ENCODE results near the gene DNASE1L1.

The DNASE1L1 gene

GRCh38 chrX:154369449-154370299, 39.4 kb downstream of the DNASE1L1 start:
- H3K9ac ChIP-seq (ENCODE audit: low read depth, low read length, poor library complexity) = peak overlapping the region; percentile 99
- H3K4me3 ChIP-seq (ENCODE audit: low read length in 2 of 2) = peak overlapping the region; percentile 100
- H2AK5ac ChIP-seq (ENCODE audit: low read depth, low read length) = no peak overlapping the region
- no CpG with 5 or more reads among the region's 13 CpGs for WGBS, 2 donors (ENCODE audit: extremely low coverage in 2 of 2, insufficient read length in 2 of 2, insufficient replicate concordance in 1 of 2)
- peak overlapping the region; percentile 90 for H2BK12ac ChIP-seq (ENCODE audit: low read length)
- H4K8ac ChIP-seq (ENCODE audit: low read depth, low read length) = peak overlapping the region; percentile 86
- H3K36me3 ChIP-seq (replicated peaks in 1 of 2; ENCODE audit: control insufficient read depth in 2 of 2, insufficient read depth in 2 of 2, low read length in 2 of 2) = peaks cover 29 to 49% of the 10 kb centered on the region in 2 donors
- H3K4ac ChIP-seq (ENCODE audit: low read length) = no peak overlapping the region
- H3K23ac ChIP-seq (ENCODE audit: low read depth, low read length, poor library complexity) = no peak overlapping the region
- H3K27me3 ChIP-seq (ENCODE audit: control insufficient read depth in 3 of 3, insufficient read depth in 3 of 3, low read depth in 1 of 3, low read length in 3 of 3) = no peaks in the 10 kb centered on the region
- H3K9me3 ChIP-seq (replicated peaks in 1 of 2; ENCODE audit: control insufficient read depth in 2 of 2, insufficient read depth in 1 of 2, low read depth in 1 of 2, low read length in 2 of 2) = no peaks in the 10 kb centered on the region
- peak overlapping the region; percentile 89 for H3K27ac ChIP-seq (replicated peaks; ENCODE audit: low read length)
- peaks cover 15% of the 10 kb centered on the region for H3K79me1 ChIP-seq (ENCODE audit: low read depth, low read length)
- H3K14ac ChIP-seq (ENCODE audit: low read length) = peak overlapping the region; percentile 71
- peak; percentile 84 for DNase-seq (ENCODE audit: low spot score)
- H2BK120ac ChIP-seq (ENCODE audit: low read depth, low read length) = no peak overlapping the region
- H2BK5ac ChIP-seq (ENCODE audit: low read length) = peak overlapping the region; percentile 93
- H4K91ac ChIP-seq (ENCODE audit: low read depth, low read length, poor library complexity) = no peak overlapping the region
- peak overlapping the region; percentile 66 for H3K4me2 ChIP-seq (ENCODE audit: insufficient read depth, low read length, poor library complexity, severe bottlenecking)
- no peak overlapping the region for H2AFZ ChIP-seq (ENCODE audit: low read length)
- peak overlapping the region; percentile 49 for H2BK15ac ChIP-seq (ENCODE audit: low read length)
- H3K18ac ChIP-seq (ENCODE audit: low read length) = peak overlapping the region; percentile 85
- H3K4me1 ChIP-seq (ENCODE audit: control insufficient read depth in 2 of 2, insufficient read depth in 1 of 2, low read depth in 1 of 2, low read length in 2 of 2) = peaks cover 5 to 15% of the 10 kb centered on the region in 2 donors

DNA sequence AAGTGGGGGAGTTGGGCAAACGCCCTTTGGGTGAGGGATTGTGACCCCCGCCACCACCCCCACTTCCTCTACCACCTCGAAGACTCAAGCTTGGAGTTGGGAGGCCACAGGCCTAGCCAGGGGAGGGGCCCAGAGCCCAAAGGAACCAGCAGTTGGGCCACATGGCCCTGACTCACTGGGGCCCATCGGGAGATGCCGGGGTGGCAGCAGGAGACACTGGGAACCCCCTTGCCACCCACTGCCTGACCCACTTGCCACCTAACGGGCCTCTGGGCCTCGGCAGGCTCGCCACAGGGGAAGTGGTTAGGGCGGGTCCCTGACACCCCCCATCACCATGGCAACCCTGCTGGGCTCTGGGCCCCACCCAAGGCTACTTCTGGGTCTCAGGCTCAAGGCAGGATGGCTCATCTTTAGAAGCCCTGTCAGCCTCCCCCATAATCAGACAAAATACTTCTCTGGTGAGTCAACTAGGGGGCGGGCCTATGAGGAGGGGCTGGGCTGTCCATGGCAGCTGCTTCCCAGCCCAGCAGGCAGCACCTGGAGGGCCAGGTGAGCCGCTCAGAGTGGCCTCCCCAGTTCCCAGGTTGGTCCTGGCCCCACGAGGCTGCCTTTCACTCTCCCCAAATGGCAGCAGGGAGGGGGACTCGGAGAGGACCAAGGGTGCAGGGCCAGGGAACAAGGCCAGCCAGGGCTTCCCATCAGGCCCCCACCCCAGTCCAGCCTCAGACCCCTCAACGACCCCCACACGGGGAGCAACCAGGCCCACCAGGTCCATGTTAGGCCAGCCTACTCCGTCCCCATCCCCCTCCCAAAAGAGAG, 40.2 kb downstream of the DNASE1L1 start:
- peaks cover 5 to 13% of the 10 kb centered on the region in 2 donors for H3K4me1 ChIP-seq (ENCODE audit: control insufficient read depth in 2 of 2, insufficient read depth in 1 of 2, low read depth in 1 of 2, low read length in 2 of 2)
- no peak overlapping the region for H2AFZ ChIP-seq (ENCODE audit: low read length)
- H3K27me3 ChIP-seq (ENCODE audit: control insufficient read depth in 3 of 3, insufficient read depth in 3 of 3, low read depth in 1 of 3, low read length in 3 of 3) = no peaks in the 10 kb centered on the region
- H3K9me3 ChIP-seq (replicated peaks in 1 of 2; ENCODE audit: control insufficient read depth in 2 of 2, insufficient read depth in 1 of 2, low read depth in 1 of 2, low read length in 2 of 2) = no peaks in the 10 kb centered on the region
- no peak overlapping the region for H2AK5ac ChIP-seq (ENCODE audit: low read depth, low read length)
- H2BK15ac ChIP-seq (ENCODE audit: low read length) = no peak overlapping the region
- peak overlapping the region; percentile 87 to 100 for H3K4me3 ChIP-seq (ENCODE audit: low read length in 2 of 2)
- no peak overlapping the region for H4K8ac ChIP-seq (ENCODE audit: low read depth, low read length)
- no peak overlapping the region for H4K91ac ChIP-seq (ENCODE audit: low read depth, low read length, poor library complexity)
- H3K14ac ChIP-seq (ENCODE audit: low read length) = no peak overlapping the region
- no CpG with 5 or more reads among the region's 16 CpGs for WGBS, 2 donors (ENCODE audit: extremely low coverage in 2 of 2, insufficient read length in 2 of 2, insufficient replicate concordance in 1 of 2)
- peak overlapping the region; percentile 73 for H2BK12ac ChIP-seq (ENCODE audit: low read length)
- H3K27ac ChIP-seq (replicated peaks; ENCODE audit: low read length) = peak overlapping the region; percentile 72
- no peak for DNase-seq (ENCODE audit: low spot score)
- H3K18ac ChIP-seq (ENCODE audit: low read length) = peak overlapping the region; percentile 92
- H3K4me2 ChIP-seq (ENCODE audit: insufficient read depth, low read length, poor library complexity, severe bottlenecking) = peak overlapping the region; percentile 66
- no peak overlapping the region for H2BK120ac ChIP-seq (ENCODE audit: low read depth, low read length)
- H2BK5ac ChIP-seq (ENCODE audit: low read length) = peak overlapping the region; percentile 82
- peak overlapping the region; percentile 84 for H3K9ac ChIP-seq (ENCODE audit: low read depth, low read length, poor library complexity)
- no peak overlapping the region for H3K4ac ChIP-seq (ENCODE audit: low read length)
- peaks cover 37 to 58% of the 10 kb centered on the region in 2 donors for H3K36me3 ChIP-seq (replicated peaks in 1 of 2; ENCODE audit: control insufficient read depth in 2 of 2, insufficient read depth in 2 of 2, low read length in 2 of 2)
- H3K23ac ChIP-seq (ENCODE audit: low read depth, low read length, poor library complexity) = peak overlapping the region; percentile 65
- peaks cover 18% of the 10 kb centered on the region for H3K79me1 ChIP-seq (ENCODE audit: low read depth, low read length)

- no peak overlapping the region for H2AFZ ChIP-seq (ENCODE audit: low read length)
- no CpG with 5 or more reads among the region's 31 CpGs for WGBS, 2 donors (ENCODE audit: extremely low coverage in 2 of 2, insufficient read length in 2 of 2, insufficient replicate concordance in 1 of 2)
- H2BK120ac ChIP-seq (ENCODE audit: low read depth, low read length) = no peak overlapping the region
- H4K8ac ChIP-seq (ENCODE audit: low read depth, low read length) = no peak overlapping the region
- no peak overlapping the region for H3K27ac ChIP-seq (replicated peaks; ENCODE audit: low read length)
- no peaks in the 10 kb centered on the region for H3K9me3 ChIP-seq (replicated peaks in 1 of 2; ENCODE audit: control insufficient read depth in 2 of 2, insufficient read depth in 1 of 2, low read depth in 1 of 2, low read length in 2 of 2)
- DNase-seq (ENCODE audit: low spot score) = no peak
- H3K4me3 ChIP-seq (ENCODE audit: low read length in 2 of 2) = peak overlapping the region in 1 of 2 donors; percentile 100
- H2BK15ac ChIP-seq (ENCODE audit: low read length) = no peak overlapping the region
- no peak overlapping the region for H3K9ac ChIP-seq (ENCODE audit: low read depth, low read length, poor library complexity)
- H3K36me3 ChIP-seq (replicated peaks in 1 of 2; ENCODE audit: control insufficient read depth in 2 of 2, insufficient read depth in 2 of 2, low read length in 2 of 2) = peaks cover 42 to 68% of the 10 kb centered on the region in 2 donors
- no peak overlapping the region for H3K14ac ChIP-seq (ENCODE audit: low read length)
- peak overlapping the region; percentile 53 for H2BK5ac ChIP-seq (ENCODE audit: low read length)
- no peak overlapping the region for H2BK12ac ChIP-seq (ENCODE audit: low read length)
- H3K23ac ChIP-seq (ENCODE audit: low read depth, low read length, poor library complexity) = no peak overlapping the region
- H3K79me1 ChIP-seq (ENCODE audit: low read depth, low read length) = peaks cover 16% of the 10 kb centered on the region
- no peak overlapping the region for H2AK5ac ChIP-seq (ENCODE audit: low read depth, low read length)
- H3K4me2 ChIP-seq (ENCODE audit: insufficient read depth, low read length, poor library complexity, severe bottlenecking) = no peak overlapping the region
- H4K91ac ChIP-seq (ENCODE audit: low read depth, low read length, poor library complexity) = no peak overlapping the region
- no peak overlapping the region for H3K18ac ChIP-seq (ENCODE audit: low read length)
- peaks cover 3 to 9% of the 10 kb centered on the region in 2 donors for H3K4me1 ChIP-seq (ENCODE audit: control insufficient read depth in 2 of 2, insufficient read depth in 1 of 2, low read depth in 1 of 2, low read length in 2 of 2)
- H3K27me3 ChIP-seq (ENCODE audit: control insufficient read depth in 3 of 3, insufficient read depth in 3 of 3, low read depth in 1 of 3, low read length in 3 of 3) = no peaks in the 10 kb centered on the region
- no peak overlapping the region for H3K4ac ChIP-seq (ENCODE audit: low read length)
Measured at GRCh38 chrX:154367474-154368308, 41.4 kb downstream of the DNASE1L1 start.
